Omental fat pad (tissue), 4 donors: Measurements from ENCODE around the gene TBC1D2B. TPM values are rescaled to one million over a fixed set of nuclear protein-coding genes. Genes with fewer than 3 reads are reported as not detected.
"Not testable (repeated sequence)": the region's sequence is repeated elsewhere in the genome, so short reads cannot be mapped to it uniquely, and the experiment has no call there.

Experiments used
- ATAC-seq: fragments of 150-250 bp; one replicate; pipeline ENCODE4 v1.9.1; 2016; ENCODE audit warnings: mild to moderate bottlenecking, moderate library complexity; ENCODE audit not compliant: low FRiP score
- DNase-seq: peaks from one replicate; pipeline ENCODE4 v3.0.0-alpha.2; 2019; ENCODE audit warnings: low spot score
- total RNA-seq, 4 donors: library from RNA; depleted of rRNA; stranded (reverse); fragments of >200 nt; gene quantifications; one replicate each; pipeline ENCODE4 v1.1.0, GENCODE V29; 2016
- TF ChIP-seq, protein P1 (sequence below), 3 donors: fragments of 450-650 bp; IDR thresholded peaks; one replicate each; pipeline ENCODE4 v1.5.1; 2016 to 2017; ENCODE audit warnings: antibody characterized with exemption in 3 of 3, mild to moderate bottlenecking in 3 of 3, moderate library complexity in 2 of 3

Gene TBC1D2B
- total RNA-seq, 4 donors from 2014 or later: 50.3 to 134 (median 95.5) TPM

GRCh38 chr15:77994893-77995536, 82.5 kb downstream of the TBC1D2B start:
- ATAC-seq: peak; percentile 60
- not testable (repeated sequence) for DNase-seq

- peak; percentile 42 for ATAC-seq
- not testable (repeated sequence) for DNase-seq
These were observed 83.4 kb downstream of the TBC1D2B start for GRCh38 chr15:77993970-77994693.

- DNase-seq (no peak), ATAC-seq (no peak)
- TF ChIP-seq, protein P1, sequence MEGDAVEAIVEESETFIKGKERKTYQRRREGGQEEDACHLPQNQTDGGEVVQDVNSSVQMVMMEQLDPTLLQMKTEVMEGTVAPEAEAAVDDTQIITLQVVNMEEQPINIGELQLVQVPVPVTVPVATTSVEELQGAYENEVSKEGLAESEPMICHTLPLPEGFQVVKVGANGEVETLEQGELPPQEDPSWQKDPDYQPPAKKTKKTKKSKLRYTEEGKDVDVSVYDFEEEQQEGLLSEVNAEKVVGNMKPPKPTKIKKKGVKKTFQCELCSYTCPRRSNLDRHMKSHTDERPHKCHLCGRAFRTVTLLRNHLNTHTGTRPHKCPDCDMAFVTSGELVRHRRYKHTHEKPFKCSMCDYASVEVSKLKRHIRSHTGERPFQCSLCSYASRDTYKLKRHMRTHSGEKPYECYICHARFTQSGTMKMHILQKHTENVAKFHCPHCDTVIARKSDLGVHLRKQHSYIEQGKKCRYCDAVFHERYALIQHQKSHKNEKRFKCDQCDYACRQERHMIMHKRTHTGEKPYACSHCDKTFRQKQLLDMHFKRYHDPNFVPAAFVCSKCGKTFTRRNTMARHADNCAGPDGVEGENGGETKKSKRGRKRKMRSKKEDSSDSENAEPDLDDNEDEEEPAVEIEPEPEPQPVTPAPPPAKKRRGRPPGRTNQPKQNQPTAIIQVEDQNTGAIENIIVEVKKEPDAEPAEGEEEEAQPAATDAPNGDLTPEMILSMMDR (IDR thresholded peaks at IDR 0.05): no peak
These were observed 84.1 kb downstream of the TBC1D2B start for GRCh38 chr15:77993374-77993911.

GRCh38 chr15:77992356-77993222, 84.9 kb downstream of the TBC1D2B start:
- no peak for ATAC-seq
- no peak for DNase-seq
- TF ChIP-seq, protein P1 (IDR thresholded peaks at IDR 0.05): no peak

GRCh38 chr15:77991658-77992201, 85.8 kb downstream of the TBC1D2B start:
- DNase-seq, ATAC-seq: not testable (repeated sequence)

DNA sequence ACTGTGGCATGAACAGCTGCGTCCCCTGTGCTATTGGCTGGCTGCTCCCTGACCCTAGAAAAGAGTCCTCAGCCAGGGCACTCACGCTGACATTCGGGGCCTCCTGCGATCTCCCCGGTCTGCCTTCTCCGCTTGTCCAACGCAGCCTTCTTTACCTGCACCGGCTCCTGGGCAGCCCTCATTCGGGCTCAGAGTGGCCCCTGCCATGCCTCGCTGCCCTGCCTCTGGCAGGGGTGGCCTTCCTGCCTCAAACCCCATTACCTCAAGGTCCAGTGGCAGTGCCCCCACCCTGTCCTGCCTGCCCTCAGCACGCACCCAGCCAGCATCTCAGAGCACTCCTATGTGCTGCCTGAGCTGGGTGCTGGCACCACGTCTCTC, 86.5 kb downstream of the TBC1D2B start:
- TF ChIP-seq, protein P1 (IDR thresholded peaks at IDR 0.05): no peak
- no peak for DNase-seq

DNA sequence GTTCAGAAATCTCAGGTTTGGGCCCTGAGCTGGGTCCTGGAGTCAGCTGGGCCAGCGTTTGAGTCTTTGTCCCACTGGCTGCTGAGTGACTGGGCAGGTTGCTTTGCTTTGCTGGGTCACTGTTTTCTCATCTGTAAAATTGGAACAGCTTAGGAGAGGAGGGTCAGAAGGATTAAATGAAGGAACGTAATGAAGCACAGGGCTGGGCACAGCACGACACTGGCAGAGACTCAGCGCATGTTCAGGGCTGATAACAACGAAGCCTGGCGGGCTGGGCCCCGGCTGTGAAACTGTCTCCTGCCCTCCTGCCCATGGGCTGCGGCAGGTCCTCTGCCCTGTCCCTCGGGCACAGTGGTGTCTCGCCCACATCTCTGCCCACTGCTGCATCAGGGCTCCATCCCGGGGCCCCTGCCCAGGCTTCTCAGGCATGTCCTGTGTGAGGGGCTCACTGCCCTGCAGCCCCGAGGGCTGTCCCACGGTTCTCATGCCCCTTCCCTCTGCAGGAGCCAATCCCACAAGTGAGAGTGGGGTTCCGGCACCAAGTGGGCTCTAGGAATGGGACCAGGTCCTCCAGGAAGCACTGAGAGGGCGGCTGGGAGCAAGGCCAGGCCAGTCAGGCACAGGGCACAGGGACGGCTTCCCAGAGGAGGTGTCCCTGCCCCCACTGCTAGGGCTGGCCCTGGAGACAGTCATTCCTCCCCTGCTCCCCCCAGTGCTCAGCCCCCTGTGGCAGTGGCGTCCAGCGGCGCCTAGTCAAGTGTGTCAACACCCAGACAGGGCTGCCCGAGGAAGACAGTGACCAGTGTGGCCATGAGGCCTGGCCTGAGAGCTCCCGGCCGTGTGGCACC, 88.0 kb downstream of the TBC1D2B start:
- no peak for ATAC-seq
- DNase-seq: no peak
- TF ChIP-seq, protein P1 (IDR thresholded peaks at IDR 0.05): no peak

More for the DNA sequence above, 86.5 kb downstream of the TBC1D2B start:
- ATAC-seq: no peak
